22Rv1 (cell line): ENCODE measurements around the gene TRERF1.

ENCODE experiments used
- ZFX ChIP-seq: fragments of 450-650 bp; IDR thresholded peaks from 2 replicates; pipeline ENCODE4 v1.6.1; 2017; ENCODE audit warnings: antibody characterized with exemption, borderline replicate concordance
- TF ChIP-seq, protein P1 (sequence below): fragments of 450-650 bp; IDR thresholded peaks from 2 replicates; pipeline ENCODE4 v1.5.1; 2017; ENCODE audit warnings: mild to moderate bottlenecking

DNA sequence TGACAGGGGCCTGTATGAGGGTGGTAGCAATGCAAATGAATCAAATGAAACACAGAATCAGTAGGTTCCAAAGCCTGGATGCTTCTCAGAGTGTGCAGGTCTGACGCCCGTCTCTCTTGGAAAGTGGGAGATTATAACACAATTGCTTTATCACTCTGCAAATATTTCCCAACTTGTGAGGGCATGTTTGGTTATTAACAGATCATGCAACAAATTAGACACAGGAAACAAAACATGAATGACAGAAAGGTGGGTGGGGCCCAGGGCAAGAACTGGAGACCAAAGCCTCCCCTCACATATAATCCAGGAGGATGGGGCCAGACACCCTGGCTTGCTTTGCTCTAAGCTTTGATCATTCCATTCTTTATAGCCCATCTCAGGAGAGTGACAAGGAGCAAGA is 125.5 kb downstream of the TRERF1 start:
- TF ChIP-seq, protein P1, sequence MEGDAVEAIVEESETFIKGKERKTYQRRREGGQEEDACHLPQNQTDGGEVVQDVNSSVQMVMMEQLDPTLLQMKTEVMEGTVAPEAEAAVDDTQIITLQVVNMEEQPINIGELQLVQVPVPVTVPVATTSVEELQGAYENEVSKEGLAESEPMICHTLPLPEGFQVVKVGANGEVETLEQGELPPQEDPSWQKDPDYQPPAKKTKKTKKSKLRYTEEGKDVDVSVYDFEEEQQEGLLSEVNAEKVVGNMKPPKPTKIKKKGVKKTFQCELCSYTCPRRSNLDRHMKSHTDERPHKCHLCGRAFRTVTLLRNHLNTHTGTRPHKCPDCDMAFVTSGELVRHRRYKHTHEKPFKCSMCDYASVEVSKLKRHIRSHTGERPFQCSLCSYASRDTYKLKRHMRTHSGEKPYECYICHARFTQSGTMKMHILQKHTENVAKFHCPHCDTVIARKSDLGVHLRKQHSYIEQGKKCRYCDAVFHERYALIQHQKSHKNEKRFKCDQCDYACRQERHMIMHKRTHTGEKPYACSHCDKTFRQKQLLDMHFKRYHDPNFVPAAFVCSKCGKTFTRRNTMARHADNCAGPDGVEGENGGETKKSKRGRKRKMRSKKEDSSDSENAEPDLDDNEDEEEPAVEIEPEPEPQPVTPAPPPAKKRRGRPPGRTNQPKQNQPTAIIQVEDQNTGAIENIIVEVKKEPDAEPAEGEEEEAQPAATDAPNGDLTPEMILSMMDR: no peak
- no peak for TF ChIP-seq ZFX
